ENCODE data around the gene SLC16A2. TPM values are rescaled to one million over a fixed set of nuclear protein-coding genes. Genes with fewer than 3 reads are reported as not detected.

Gene SLC16A2
- total RNA-seq, 5 donors from 2014 or later (not counting 1 experiment from before 2014, with no cell fraction given): 0.23 to 0.41 (median 0.35) TPM

GRCh38 chrX:74520291-74520690 lies 99.0 kb downstream of the SLC16A2 start:
- ATAC-seq (replicated peaks in 1 of 4): no peak
- no peaks in the 10 kb centered on the region for H3K36me3 Mint-ChIP-seq
- no peaks in the 10 kb centered on the region for H3K9me3 ChIP-seq
- ChIA-PET CTCF (no interaction called here), POLR2A (no interaction called here)
- H3K27me3 ChIP-seq (replicated peaks in 1 of 2; ENCODE audit: control insufficient read depth in 2 of 2, extremely low read depth in 1 of 2, insufficient read depth in 2 of 2, low read length in 1 of 2): no peaks in the 10 kb centered on the region
- no peak for DNase-seq
- no peaks in the 10 kb centered on the region for H3K4me1 Mint-ChIP-seq
- no peaks in the 10 kb centered on the region for H3K9me3 Mint-ChIP-seq
- no peak overlapping the region for H3K27ac Mint-ChIP-seq
- no peak overlapping the region for H3K27ac ChIP-seq (ENCODE audit: low read length)
- WGBS (ENCODE audit: insufficient coverage): 89% methylated on average over 1 of the region's 3 CpGs
- peaks cover 0 to 2% of the 10 kb centered on the region in 2 donors for H3K27me3 Mint-ChIP-seq
- no peaks in the 10 kb centered on the region for H3K36me3 ChIP-seq (ENCODE audit: control insufficient read depth in 2 of 2, extremely low read depth in 1 of 2, insufficient read depth in 1 of 2, low read length in 1 of 2)
- no peaks in the 10 kb centered on the region for H3K4me1 ChIP-seq (ENCODE audit: control insufficient read depth in 1 of 2, extremely low read depth in 1 of 2, insufficient read depth in 2 of 2, low read length in 2 of 2)
- no peak overlapping the region for H3K4me3 Mint-ChIP-seq
- no peak overlapping the region for H3K4me3 ChIP-seq (ENCODE audit: control insufficient read depth in 1 of 2, extremely low read depth in 1 of 2, low read length in 1 of 2)

GRCh38 chrX:74520896-74521295 lies 99.6 kb downstream of the SLC16A2 start:
- H3K27ac ChIP-seq (ENCODE audit: low read length): no peak overlapping the region
- ChIA-PET CTCF (no interaction called here), POLR2A (no interaction called here)
- no peaks in the 10 kb centered on the region for H3K4me1 Mint-ChIP-seq
- H3K36me3 ChIP-seq (ENCODE audit: control insufficient read depth in 2 of 2, extremely low read depth in 1 of 2, insufficient read depth in 1 of 2, low read length in 1 of 2): no peaks in the 10 kb centered on the region
- no peak overlapping the region for H3K4me3 ChIP-seq (ENCODE audit: control insufficient read depth in 1 of 2, extremely low read depth in 1 of 2, low read length in 1 of 2)
- no peaks in the 10 kb centered on the region for H3K9me3 Mint-ChIP-seq
- no peaks in the 10 kb centered on the region for H3K36me3 Mint-ChIP-seq
- ATAC-seq (replicated peaks in 1 of 4) (no peak), DNase-seq (no peak)
- no peaks in the 10 kb centered on the region for H3K4me1 ChIP-seq (ENCODE audit: control insufficient read depth in 1 of 2, extremely low read depth in 1 of 2, insufficient read depth in 2 of 2, low read length in 2 of 2)
- H3K27me3 ChIP-seq (replicated peaks in 1 of 2; ENCODE audit: control insufficient read depth in 2 of 2, extremely low read depth in 1 of 2, insufficient read depth in 2 of 2, low read length in 1 of 2): no peaks in the 10 kb centered on the region
- H3K27ac Mint-ChIP-seq: no peak overlapping the region
- H3K4me3 Mint-ChIP-seq: no peak overlapping the region
- peaks cover 0 to 2% of the 10 kb centered on the region in 2 donors for H3K27me3 Mint-ChIP-seq
- H3K9me3 ChIP-seq: no peaks in the 10 kb centered on the region
- no CpG with 5 or more reads among the region's 8 CpGs for WGBS (ENCODE audit: insufficient coverage)

GRCh38 chrX:74521961-74522751 lies 100.9 kb downstream of the SLC16A2 start:
- 90% methylated on average over 2 of the region's 9 CpGs for WGBS (ENCODE audit: insufficient coverage)
- CTCF ChIA-PET: interaction anchor here in 1 of 2 donors (0.5 kb wide), 1 partner anchor 175 kb away, joined by 7 read pairs; no protein-coding TSS in a partner anchor
- H3K27ac ChIP-seq (ENCODE audit: low read length): no peak overlapping the region
- H3K9me3 ChIP-seq: no peaks in the 10 kb centered on the region
- H3K36me3 ChIP-seq (ENCODE audit: control insufficient read depth in 2 of 2, extremely low read depth in 1 of 2, insufficient read depth in 1 of 2, low read length in 1 of 2): no peaks in the 10 kb centered on the region
- POLR2A ChIA-PET: no interaction called here
- Mint-ChIP-seq H3K4me1 (no peaks in the 10 kb centered on the region), H3K4me3 (no peak overlapping the region), H3K9me3 (no peaks in the 10 kb centered on the region), H3K27me3 (peaks cover 0 to 2% of the 10 kb centered on the region in 2 donors), H3K27ac (no peak overlapping the region), H3K36me3 (no peaks in the 10 kb centered on the region)
- H3K27me3 ChIP-seq (replicated peaks in 1 of 2; ENCODE audit: control insufficient read depth in 2 of 2, extremely low read depth in 1 of 2, insufficient read depth in 2 of 2, low read length in 1 of 2): no peaks in the 10 kb centered on the region
- no peak overlapping the region for H3K4me3 ChIP-seq (ENCODE audit: control insufficient read depth in 1 of 2, extremely low read depth in 1 of 2, low read length in 1 of 2)
- ATAC-seq (replicated peaks in 1 of 4) (no peak), DNase-seq (no peak)
- H3K4me1 ChIP-seq (ENCODE audit: control insufficient read depth in 1 of 2, extremely low read depth in 1 of 2, insufficient read depth in 2 of 2, low read length in 2 of 2): no peaks in the 10 kb centered on the region

DNA sequence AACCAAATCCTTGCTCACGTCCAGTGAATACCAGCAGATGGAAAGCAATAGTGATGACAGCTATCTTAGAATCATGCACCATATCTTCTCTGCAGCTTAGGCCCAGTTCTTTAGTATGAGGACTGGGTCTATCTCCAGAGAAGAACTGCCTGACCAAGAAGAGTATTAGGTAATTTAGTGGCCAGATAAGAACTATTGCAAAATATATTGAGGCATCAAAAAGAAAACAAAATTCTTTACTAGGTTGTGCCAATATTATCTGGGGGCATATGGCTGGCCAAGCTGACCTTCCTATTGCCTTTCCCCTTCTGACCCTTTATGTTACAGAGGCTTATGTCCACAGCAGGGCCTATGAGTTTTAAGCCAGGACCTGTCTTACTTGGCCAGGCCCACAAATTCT lies 101.9 kb downstream of the SLC16A2 start:
- Histone ChIP-seq H3K27me3 (replicated peaks in 1 of 2; ENCODE audit: control insufficient read depth in 2 of 2, extremely low read depth in 1 of 2, insufficient read depth in 2 of 2, low read length in 1 of 2) (no peaks in the 10 kb centered on the region), H3K36me3 (ENCODE audit: control insufficient read depth in 2 of 2, extremely low read depth in 1 of 2, insufficient read depth in 1 of 2, low read length in 1 of 2) (no peaks in the 10 kb centered on the region), H3K27ac (ENCODE audit: low read length) (no peak overlapping the region), H3K4me3 (ENCODE audit: control insufficient read depth in 1 of 2, extremely low read depth in 1 of 2, low read length in 1 of 2) (no peak overlapping the region), H3K9me3 (no peaks in the 10 kb centered on the region), H3K4me1 (ENCODE audit: control insufficient read depth in 1 of 2, extremely low read depth in 1 of 2, insufficient read depth in 2 of 2, low read length in 2 of 2) (no peaks in the 10 kb centered on the region)
- Mint-ChIP-seq H3K9me3 (no peaks in the 10 kb centered on the region), H3K4me1 (no peaks in the 10 kb centered on the region), H3K36me3 (no peaks in the 10 kb centered on the region), H3K27me3 (no peaks in the 10 kb centered on the region), H3K27ac (no peak overlapping the region), H3K4me3 (no peak overlapping the region)
- ATAC-seq (replicated peaks in 1 of 4) (no peak), DNase-seq (no peak)
- ChIA-PET POLR2A (no interaction called here), CTCF (no interaction called here)
- WGBS (ENCODE audit: insufficient coverage): no CpG with 5 or more reads among the region's 1 CpG

GRCh38 chrX:74523870-74524735 lies 102.8 kb downstream of the SLC16A2 start:
- CTCF ChIA-PET: no interaction called here
- Histone ChIP-seq H3K4me3 (ENCODE audit: control insufficient read depth in 1 of 2, extremely low read depth in 1 of 2, low read length in 1 of 2) (no peak overlapping the region), H3K27me3 (replicated peaks in 1 of 2; ENCODE audit: control insufficient read depth in 2 of 2, extremely low read depth in 1 of 2, insufficient read depth in 2 of 2, low read length in 1 of 2) (no peaks in the 10 kb centered on the region), H3K4me1 (ENCODE audit: control insufficient read depth in 1 of 2, extremely low read depth in 1 of 2, insufficient read depth in 2 of 2, low read length in 2 of 2) (no peaks in the 10 kb centered on the region), H3K9me3 (no peaks in the 10 kb centered on the region), H3K36me3 (ENCODE audit: control insufficient read depth in 2 of 2, extremely low read depth in 1 of 2, insufficient read depth in 1 of 2, low read length in 1 of 2) (no peaks in the 10 kb centered on the region), H3K27ac (ENCODE audit: low read length) (no peak overlapping the region)
- Mint-ChIP-seq H3K36me3 (no peaks in the 10 kb centered on the region), H3K9me3 (no peaks in the 10 kb centered on the region), H3K4me1 (no peaks in the 10 kb centered on the region), H3K27ac (no peak overlapping the region), H3K27me3 (no peaks in the 10 kb centered on the region), H3K4me3 (no peak overlapping the region)
- POLR2A ChIA-PET: no interaction called here
- DNase-seq (no peak), ATAC-seq (replicated peaks in 1 of 4) (no peak)
- whole genome bisulfite sequencing (ENCODE audit: insufficient coverage): 95% methylated on average over 3 of the region's 13 CpGs

DNA sequence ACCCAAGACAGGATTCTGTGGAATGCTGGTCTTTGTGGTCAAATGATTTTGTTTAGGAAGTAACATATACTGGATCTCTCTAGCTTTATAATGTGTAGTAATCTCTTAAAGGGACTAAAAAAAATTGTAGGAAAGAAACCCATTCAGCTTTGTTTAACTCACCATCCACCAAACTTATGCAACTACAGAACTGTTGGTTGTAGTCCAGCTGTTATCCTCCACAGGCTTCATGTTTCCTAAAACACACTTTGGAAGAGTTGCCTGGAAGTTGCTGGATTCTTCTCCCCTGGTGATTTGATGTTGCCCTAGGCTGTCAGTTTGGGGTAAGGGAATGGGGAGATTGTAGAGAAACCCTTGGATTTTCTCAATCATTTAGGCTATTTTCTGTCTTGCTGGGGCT lies 103.8 kb downstream of the SLC16A2 start:
- no peak overlapping the region for H3K4me3 Mint-ChIP-seq
- H3K27ac Mint-ChIP-seq: no peak overlapping the region
- no peaks in the 10 kb centered on the region for H3K36me3 ChIP-seq (ENCODE audit: control insufficient read depth in 2 of 2, extremely low read depth in 1 of 2, insufficient read depth in 1 of 2, low read length in 1 of 2)
- H3K4me1 ChIP-seq (ENCODE audit: control insufficient read depth in 1 of 2, extremely low read depth in 1 of 2, insufficient read depth in 2 of 2, low read length in 2 of 2): no peaks in the 10 kb centered on the region
- H3K4me1 Mint-ChIP-seq: no peaks in the 10 kb centered on the region
- H3K4me3 ChIP-seq (ENCODE audit: control insufficient read depth in 1 of 2, extremely low read depth in 1 of 2, low read length in 1 of 2): no peak overlapping the region
- H3K27ac ChIP-seq (ENCODE audit: low read length): no peak overlapping the region
- no peaks in the 10 kb centered on the region for H3K27me3 Mint-ChIP-seq
- DNase-seq (no peak), ATAC-seq (replicated peaks in 1 of 4) (no peak)
- H3K36me3 Mint-ChIP-seq: no peaks in the 10 kb centered on the region
- H3K9me3 Mint-ChIP-seq: no peaks in the 10 kb centered on the region
- no peaks in the 10 kb centered on the region for H3K27me3 ChIP-seq (replicated peaks in 1 of 2; ENCODE audit: control insufficient read depth in 2 of 2, extremely low read depth in 1 of 2, insufficient read depth in 2 of 2, low read length in 1 of 2)
- CTCF ChIA-PET: no interaction called here
- no peaks in the 10 kb centered on the region for H3K9me3 ChIP-seq
- POLR2A ChIA-PET: no interaction called here

Data from T-cell (primary cell).